OCI-LY3 (cell line): ENCODE data around the gene ARL4D.
"Not testable (repeated sequence)": the region's sequence is repeated elsewhere in the genome, so short reads cannot be mapped to it uniquely, and the experiment has no call there.

Experiments
- H2AFZ ChIP-seq: fragments of 200-600, 300-600 bp; shearing (Covaris generic); 2 replicates; pipeline ENCODE4 v1.6.0; 2014; ENCODE audit warnings: antibody characterized with exemption, low read depth, low read length
- H3K27ac ChIP-seq: fragments of 200-600, 300-600 bp; sonication (generic); 2 replicates; pipeline ENCODE4 v1.5.1; 2014; ENCODE audit warnings: mild to moderate bottlenecking, low read length, moderate library complexity, mixed read lengths
- H3K27me3 ChIP-seq: fragments of 200-600, 300-600 bp; sonication (generic); 2 replicates; pipeline ENCODE4 v1.6.1; 2014; ENCODE audit warnings: low read depth, low read length, mixed read lengths
- H3K36me3 ChIP-seq: fragments of 200-600, 300-600 bp; sonication (generic); replicated peaks from 2 replicates; pipeline ENCODE3; 2014; ENCODE audit warnings: low read depth, low read length, mixed read lengths
- H3K4me1 ChIP-seq: fragments of 300-600, 200-600 bp; sonication (generic); 2 replicates; pipeline ENCODE4 v1.6.1; 2014; ENCODE audit warnings: low read length, mixed read lengths
- H3K4me2 ChIP-seq: fragments of 200-600, 300-600 bp; sonication (generic); 2 replicates; pipeline ENCODE4 v1.6.1; 2014; ENCODE audit warnings: low read length, mixed read lengths
- H3K4me3 ChIP-seq: fragments of 300-600, 200-600 bp; sonication (generic); 2 replicates; pipeline ENCODE4 v1.5.1; 2014; ENCODE audit warnings: antibody characterized with exemption, mild to moderate bottlenecking, low read length, moderate library complexity
- H3K79me2 ChIP-seq: fragments of 300-600, 200-600 bp; shearing (Covaris generic); 2 replicates; pipeline ENCODE4 v1.6.1; 2014; ENCODE audit warnings: mild to moderate bottlenecking, low read length, mixed read lengths
- H3K9ac ChIP-seq: fragments of 300-600, 200-600 bp; shearing (Covaris generic); 2 replicates; pipeline ENCODE4 v1.6.0; 2014; ENCODE audit warnings: mild to moderate bottlenecking, low read length, moderate library complexity
- H3K9me3 ChIP-seq: fragments of 200-600, 300-600 bp; shearing (Covaris generic); 2 replicates; pipeline ENCODE4 v1.6.1; 2014; ENCODE audit warnings: low read length, mixed read lengths; ENCODE audit not compliant: insufficient read depth
- H4K20me1 ChIP-seq: fragments of 200-600, 300-600 bp; sonication (generic); 2 replicates; pipeline ENCODE4 v1.6.1; 2016; ENCODE audit warnings: low read length, mixed read lengths; ENCODE audit not compliant: insufficient read depth
- EZH2phosphoT487 ChIP-seq: fragments of 200-600 bp; shearing (Covaris generic); IDR thresholded peaks from 2 replicates; pipeline ENCODE4 v1.6.1; 2018; ENCODE audit warnings: antibody characterized with exemption, mixed run types, low read depth
- TF ChIP-seq, protein P1 (sequence below): fragments of 200-600, 300-600 bp; sonication (generic); IDR thresholded peaks from 2 replicates; pipeline ENCODE4 v1.5.1; 2014; ENCODE audit warnings: antibody characterized with exemption, low read length, low read depth

The ARL4D gene

DNA sequence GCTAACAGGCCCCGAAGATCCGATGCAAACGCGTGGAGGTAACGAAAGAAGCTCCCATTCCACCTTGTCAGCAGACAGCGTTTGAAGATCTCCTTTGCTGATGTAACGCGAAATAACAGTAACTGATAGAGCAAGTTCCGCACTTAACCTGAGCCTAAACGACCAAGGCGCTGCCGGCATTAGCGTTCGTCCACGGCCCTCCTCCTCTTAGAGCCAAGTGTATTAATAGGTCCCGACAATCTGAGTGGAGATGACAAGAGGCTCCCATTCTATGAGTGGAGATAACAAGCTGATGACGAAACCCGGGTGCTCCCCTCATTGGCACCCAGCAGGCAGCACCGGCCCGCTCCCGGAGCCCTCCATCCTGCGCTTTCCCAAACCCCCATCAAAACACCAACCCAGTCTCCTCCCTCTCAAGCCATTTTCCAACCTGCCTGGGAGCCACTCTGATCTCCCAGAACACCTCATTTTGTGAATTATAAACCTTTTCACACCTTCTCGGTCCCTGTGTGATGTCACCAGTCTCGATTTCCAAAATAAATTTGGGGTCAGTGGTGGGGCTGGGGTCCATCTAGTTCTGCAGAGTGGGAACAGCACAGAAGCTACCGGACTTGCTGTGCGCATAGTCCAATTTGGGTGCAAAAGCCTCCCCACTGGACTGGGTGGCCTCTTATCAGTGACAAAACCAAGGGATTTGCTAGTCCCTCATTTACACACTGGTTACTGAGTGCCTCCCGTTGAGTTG, 35.4 kb upstream of the ARL4D start:
- no peaks in the 10 kb centered on the region for H4K20me1 ChIP-seq
- no peaks in the 10 kb centered on the region for H3K79me2 ChIP-seq
- no peak overlapping the region for H3K9ac ChIP-seq
- H3K4me3 ChIP-seq: no peak overlapping the region
- TF ChIP-seq EZH2phosphoT487: no peak
- TF ChIP-seq, protein P1, sequence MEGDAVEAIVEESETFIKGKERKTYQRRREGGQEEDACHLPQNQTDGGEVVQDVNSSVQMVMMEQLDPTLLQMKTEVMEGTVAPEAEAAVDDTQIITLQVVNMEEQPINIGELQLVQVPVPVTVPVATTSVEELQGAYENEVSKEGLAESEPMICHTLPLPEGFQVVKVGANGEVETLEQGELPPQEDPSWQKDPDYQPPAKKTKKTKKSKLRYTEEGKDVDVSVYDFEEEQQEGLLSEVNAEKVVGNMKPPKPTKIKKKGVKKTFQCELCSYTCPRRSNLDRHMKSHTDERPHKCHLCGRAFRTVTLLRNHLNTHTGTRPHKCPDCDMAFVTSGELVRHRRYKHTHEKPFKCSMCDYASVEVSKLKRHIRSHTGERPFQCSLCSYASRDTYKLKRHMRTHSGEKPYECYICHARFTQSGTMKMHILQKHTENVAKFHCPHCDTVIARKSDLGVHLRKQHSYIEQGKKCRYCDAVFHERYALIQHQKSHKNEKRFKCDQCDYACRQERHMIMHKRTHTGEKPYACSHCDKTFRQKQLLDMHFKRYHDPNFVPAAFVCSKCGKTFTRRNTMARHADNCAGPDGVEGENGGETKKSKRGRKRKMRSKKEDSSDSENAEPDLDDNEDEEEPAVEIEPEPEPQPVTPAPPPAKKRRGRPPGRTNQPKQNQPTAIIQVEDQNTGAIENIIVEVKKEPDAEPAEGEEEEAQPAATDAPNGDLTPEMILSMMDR: no peak
- H3K36me3 ChIP-seq: no peaks in the 10 kb centered on the region
- peaks cover 14% of the 10 kb centered on the region for H3K4me1 ChIP-seq
- no peaks in the 10 kb centered on the region for H3K27me3 ChIP-seq
- no peak overlapping the region for H2AFZ ChIP-seq
- H3K9me3 ChIP-seq: no peaks in the 10 kb centered on the region
- H3K27ac ChIP-seq: no peak overlapping the region
- H3K4me2 ChIP-seq: no peak overlapping the region

DNA sequence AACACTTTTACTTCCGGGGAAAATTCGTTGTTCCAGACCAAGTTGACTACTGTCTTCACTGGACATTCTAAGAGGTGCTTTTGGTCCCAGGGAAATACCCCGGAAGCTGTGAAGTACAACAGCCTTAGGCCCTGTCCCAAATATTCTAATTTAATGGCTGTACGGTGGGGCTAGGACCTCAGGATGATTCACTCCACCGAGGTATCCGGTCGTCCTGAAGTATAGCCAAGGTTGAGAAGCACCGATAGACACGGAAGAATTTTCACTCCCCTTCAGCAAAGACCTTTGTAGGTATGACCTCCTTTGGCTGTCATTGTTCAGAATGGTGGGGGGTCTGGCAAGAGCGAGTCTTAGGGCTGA, 34.9 kb upstream of the ARL4D start:
- Histone ChIP-seq H3K27ac (no peak overlapping the region), H2AFZ (no peak overlapping the region), H3K4me1 (peaks cover 14% of the 10 kb centered on the region), H4K20me1 (no peaks in the 10 kb centered on the region), H3K9ac (no peak overlapping the region), H3K27me3 (no peaks in the 10 kb centered on the region), H3K4me3 (no peak overlapping the region), H3K9me3 (no peaks in the 10 kb centered on the region), H3K36me3 (no peaks in the 10 kb centered on the region), H3K4me2 (no peak overlapping the region), H3K79me2 (no peaks in the 10 kb centered on the region)
- TF ChIP-seq, protein P1: no peak
- no peak for TF ChIP-seq EZH2phosphoT487

DNA sequence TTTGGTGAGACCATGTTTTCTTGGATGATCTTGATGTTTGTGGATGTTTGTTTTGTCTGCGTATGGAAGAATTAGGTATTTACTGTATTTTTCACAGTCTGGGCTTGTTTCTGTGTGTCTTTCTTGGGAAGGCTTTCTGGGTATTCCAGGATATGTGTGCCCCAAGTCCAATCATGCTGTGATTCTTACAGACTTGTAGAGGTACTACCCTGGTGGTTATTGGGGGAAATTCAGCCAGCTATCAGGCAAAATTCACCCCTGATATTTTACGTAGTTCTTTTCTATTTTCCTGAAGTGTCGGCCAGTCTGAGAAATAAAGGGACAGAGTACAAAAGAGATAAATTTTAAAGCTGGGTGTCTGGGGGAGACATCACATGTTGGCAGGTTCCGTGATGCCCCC, 33.4 kb upstream of the ARL4D start:
- no peaks in the 10 kb centered on the region for H3K9me3 ChIP-seq
- TF ChIP-seq, protein P1: no peak
- no peak for TF ChIP-seq EZH2phosphoT487
- H3K4me2 ChIP-seq: no peak overlapping the region
- no peak overlapping the region for H2AFZ ChIP-seq
- no peak overlapping the region for H3K4me3 ChIP-seq
- H3K27ac ChIP-seq: no peak overlapping the region
- H3K79me2 ChIP-seq: no peaks in the 10 kb centered on the region
- no peaks in the 10 kb centered on the region for H3K27me3 ChIP-seq
- peaks cover 16% of the 10 kb centered on the region for H3K4me1 ChIP-seq
- no peaks in the 10 kb centered on the region for H3K36me3 ChIP-seq
- no peaks in the 10 kb centered on the region for H4K20me1 ChIP-seq
- no peak overlapping the region for H3K9ac ChIP-seq

DNA sequence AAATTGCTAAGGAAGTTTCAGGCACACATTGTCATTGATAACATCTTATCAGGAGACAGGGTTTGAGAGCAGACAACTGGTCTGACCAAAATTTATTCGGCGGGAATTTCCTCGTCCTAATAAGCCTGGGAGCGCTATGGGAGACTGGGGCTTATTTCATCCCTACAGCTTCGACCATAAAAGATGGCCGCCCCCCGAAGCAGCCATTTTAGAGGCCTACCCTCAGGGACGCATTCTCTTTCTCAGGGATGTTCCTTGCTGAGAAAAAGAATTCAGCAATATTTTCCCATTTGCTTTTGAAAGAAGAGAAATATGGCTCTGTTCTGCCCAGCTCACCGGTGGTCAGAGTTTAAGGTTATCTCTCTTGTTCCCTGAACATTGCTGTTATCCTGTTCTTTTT, 32.9 kb upstream of the ARL4D start:
- not testable (repeated sequence) for H3K27ac ChIP-seq, H4K20me1 ChIP-seq, H3K9ac ChIP-seq, H3K4me2 ChIP-seq, H3K79me2 ChIP-seq, H3K4me3 ChIP-seq, H3K36me3 ChIP-seq, H2AFZ ChIP-seq, H3K9me3 ChIP-seq, H3K27me3 ChIP-seq
- peaks cover 17% of the 10 kb centered on the region for H3K4me1 ChIP-seq
